NCI-H526 treated with DMSO at 0.1 percent for 48 hours (cell line): ENCODE measurements around the gene ACKR2.
"Not testable (repeated sequence)": the region's sequence is repeated elsewhere in the genome, so short reads cannot be mapped to it uniquely, and the experiment has no call there.

Experiments
- DNase-seq: peaks from one replicate; lab custom pipeline; 2025; lab: John Stamatoyannopoulos, UW

ACKR2 gene

DNA sequence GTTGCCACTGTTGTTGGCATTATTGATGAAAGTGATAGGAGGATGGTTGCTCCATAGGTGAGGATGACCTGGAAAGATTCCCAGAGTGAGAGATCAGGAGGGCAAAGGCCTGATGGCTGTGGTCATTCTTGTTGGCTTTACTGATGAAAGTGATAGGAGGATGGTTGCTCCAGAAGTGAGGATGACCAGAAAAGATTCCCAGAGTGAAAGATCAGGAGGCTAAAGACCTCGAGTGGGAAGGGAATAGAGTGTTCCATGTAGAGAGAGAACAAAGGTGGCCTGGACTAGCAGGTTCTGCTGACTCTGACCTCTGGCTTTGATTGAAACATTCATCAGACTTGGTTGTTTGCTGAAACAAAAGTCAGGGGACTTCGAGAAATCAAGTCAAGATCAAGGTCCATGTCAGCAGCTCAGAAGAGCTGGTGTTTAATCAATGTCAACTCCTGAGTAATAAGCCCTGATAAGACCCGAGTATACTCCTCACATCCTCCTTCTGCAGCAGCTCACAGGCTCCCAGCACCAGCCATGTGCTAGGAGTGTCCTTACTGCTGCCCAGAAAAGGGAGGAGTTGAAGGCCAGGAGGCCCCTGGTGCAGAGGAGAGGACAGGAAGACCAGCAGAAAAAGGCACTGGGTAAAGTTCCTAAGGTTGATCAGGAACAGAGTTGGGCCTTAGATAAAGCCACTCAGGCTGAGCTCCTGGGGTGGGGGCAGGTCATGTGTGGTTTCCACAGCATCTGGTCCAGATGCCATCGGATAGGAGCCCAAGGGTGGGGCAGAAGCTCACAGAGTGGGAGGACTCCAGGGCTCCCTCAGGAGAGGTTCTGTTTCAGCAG, 46.5 kb downstream of the ACKR2 start:
- DNase-seq: no peak

DNA sequence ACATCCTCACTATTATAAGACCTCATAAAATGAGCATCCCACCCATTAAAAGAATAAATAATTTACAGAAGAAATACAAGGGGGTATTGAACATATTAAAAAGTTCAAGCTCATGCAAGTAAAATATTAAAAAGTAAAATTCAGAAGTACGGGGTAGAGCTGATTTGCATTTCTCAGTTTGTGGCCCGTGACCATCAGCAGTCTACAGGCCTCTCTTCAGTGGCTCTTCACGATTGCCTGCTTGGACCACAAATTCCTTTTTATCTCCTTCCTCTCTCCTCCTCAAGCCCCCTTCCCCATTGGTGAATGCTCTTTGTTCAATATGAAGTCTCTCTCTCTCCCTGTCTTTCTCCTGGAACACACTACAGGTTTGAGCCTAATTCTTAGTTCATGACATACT, 47.3 kb downstream of the ACKR2 start:
- DNase-seq: no peak

- DNase-seq: no peak
Measured at GRCh38 chr3:42864321-42864950, 55.2 kb downstream of the ACKR2 start.

- no peak for DNase-seq
Measured at GRCh38 chr3:42865256-42865655, 56.0 kb downstream of the ACKR2 start.

DNA sequence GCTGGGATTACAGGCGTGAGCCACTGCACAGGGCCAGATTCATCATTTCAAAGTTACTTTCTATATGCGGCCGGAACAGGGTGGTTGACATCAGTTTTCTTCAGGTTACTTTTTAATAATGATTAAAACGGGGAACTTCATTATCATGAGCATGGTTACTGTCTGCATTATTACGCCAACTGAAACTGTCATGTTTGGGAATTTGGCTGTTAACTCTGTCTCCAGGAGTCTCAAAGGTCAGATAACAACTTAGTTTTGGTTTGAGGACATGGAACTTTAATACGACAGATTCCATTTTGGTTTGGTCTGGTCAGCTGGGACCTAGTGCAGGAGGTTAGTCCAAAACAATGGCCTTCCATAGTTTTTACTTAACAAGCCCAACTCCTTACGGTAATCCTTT, 57.9 kb downstream of the ACKR2 start:
- no peak for DNase-seq

GRCh38 chr3:42868841-42869240, 59.6 kb downstream of the ACKR2 start:
- no peak for DNase-seq

DNA sequence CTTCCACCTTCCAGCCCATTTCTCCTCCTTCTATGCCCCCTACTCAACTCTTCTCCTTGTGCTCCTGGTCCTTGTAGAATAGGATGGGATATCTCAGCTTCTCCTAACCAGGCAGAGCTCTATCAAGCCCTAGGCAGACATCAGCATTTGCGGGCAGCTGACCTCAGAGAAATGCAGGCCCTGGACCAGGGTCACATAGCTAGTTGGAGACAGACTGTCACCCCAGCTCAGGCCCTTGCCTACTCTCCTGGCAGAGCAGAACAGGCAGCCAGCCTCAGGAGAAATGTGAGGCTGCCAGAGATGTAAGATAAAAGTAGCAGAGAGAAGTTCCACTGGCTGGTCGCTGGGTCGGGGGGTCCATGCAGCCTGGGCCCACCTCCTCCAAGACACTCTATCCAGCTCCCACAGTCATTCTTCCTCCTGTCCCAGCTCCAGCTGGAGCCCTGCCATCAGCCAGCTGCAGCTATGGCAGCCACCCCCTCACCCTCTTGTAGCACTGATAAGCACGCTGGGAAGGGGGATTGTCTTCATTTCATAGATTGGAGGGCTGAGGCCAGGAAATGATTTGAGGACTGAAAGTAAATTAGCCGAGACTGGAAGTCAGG, 62.4 kb downstream of the ACKR2 start:
- DNase-seq: no peak

DNA sequence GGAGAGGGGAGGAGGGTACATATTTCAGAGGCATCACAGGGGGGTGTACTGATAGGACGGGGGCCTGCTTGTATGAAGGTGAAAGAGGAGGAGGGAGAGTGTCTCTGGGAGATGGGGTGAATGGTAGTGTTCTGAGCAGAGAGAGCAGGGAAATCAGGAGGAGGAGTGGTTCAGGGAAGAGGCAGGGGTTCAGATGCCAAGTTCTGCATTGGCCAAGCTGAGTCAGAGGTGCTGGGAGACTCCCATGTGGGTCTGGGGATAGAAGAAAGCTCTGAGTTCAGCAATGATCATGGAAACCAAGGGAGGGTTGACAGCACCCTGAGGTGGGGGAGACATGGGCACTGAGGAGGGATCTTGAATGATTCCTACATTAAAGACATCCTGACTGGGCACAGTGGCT, 63.5 kb downstream of the ACKR2 start:
- DNase-seq: no peak

GRCh38 chr3:42873221-42873982, 64.2 kb downstream of the ACKR2 start:
- DNase-seq: no peak

DNA sequence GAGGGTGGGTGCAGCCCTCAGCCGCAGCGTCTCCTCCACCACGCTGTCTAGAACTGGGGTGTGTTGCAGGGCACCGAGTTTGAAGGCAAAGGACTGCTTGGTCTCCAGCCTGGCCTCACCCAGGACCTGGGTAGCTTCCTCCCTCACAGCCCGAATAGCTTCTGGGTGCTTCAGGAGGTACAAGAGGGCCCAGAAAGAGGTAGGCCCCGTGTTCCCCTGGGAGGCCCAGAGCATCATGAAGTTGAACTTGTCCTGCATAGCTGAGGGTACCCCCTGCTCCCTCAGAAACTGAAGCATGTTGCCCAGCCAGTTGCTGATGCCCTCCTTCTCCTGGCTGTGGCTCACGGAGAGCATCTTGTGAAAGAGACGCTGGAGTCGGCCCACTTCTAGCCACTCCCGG, 65.5 kb downstream of the ACKR2 start:
- DNase-seq: no peak

- no peak for DNase-seq
Measured at GRCh38 chr3:42875325-42876151, 66.3 kb downstream of the ACKR2 start, which contains the start of gene CYP8B1. Gene CYP8B1, minus strand, starts transcription at chr3:42875879. Its CDS starts 63 bp downstream, at chr3:42875816.

DNA sequence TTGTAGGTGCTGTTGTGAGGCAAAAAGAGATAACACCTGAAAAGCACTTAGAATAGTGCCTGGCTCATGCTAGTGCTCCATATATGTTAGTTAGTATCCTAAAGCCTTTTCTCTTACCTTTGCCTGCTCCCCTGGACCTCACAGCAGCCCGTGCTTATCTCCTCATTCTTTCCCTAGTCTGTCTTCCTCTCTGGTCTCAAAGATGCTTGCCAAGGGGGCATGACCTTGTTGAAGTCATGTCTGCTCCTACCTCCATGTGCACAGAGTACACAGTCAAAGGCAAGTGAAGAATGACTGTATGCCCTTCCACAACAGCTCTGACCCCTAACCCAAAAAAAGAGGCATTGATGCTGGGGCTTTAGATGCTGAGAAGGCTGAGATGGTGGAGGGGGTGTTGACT, 67.2 kb downstream of the ACKR2 start:
- no peak for DNase-seq

DNA sequence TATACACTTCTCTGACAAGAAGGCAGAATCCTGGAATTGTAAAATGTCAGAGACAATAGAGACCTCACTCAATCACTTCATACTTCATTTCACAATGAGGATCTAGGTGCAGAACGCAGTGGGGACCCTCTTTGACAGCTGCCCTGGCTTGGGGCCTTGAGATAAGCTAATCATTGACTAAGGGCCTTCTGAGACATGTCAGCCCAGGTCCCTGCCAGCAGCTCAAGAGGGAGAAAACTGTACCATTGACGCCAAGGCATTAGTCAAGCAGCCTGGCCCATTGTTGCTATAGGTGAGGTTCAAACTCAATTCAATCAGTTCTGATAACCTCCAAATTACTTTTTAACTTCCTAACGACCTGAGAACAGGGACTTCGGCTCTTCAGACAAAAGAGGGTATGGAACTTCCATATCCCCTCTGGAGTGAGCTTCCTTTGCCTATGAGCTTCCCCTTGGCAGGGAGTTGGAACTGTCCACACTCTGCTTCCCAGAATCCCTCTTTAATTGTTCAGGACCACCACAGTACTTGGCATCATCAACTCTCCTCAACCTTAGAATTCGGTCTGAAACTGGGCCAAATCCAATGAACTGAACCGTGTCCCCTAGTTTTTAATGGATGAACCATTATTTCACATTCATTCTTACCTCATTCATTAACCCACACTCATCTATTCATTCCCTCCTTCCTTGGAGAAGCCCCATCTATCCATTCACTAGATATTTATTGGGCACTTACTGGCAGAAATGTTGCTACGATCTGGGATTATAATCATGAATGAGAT, 67.9 kb downstream of the ACKR2 start:
- DNase-seq: no peak

GRCh38 chr3:42877881-42878280, 68.6 kb downstream of the ACKR2 start:
- DNase-seq: no peak

DNA sequence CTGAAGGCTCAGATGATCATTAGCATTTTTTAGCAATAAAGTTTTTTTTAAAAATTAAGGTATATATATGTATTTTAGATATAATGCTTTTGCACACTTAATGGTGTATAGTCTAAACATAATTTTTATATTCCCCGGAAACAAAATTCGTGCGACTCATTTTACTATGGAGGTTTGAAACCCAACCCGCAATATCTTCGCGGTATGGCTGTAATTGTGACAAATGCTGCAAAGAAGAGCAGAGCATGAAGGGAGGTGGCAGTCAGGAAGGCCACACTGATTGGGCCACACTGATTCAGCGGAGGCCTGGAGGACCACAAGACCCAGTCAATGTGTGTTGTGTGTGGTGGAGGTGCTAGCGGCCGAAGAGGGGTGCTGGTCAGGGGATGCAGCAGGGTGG, 70.9 kb downstream of the ACKR2 start:
- DNase-seq: no peak

DNA sequence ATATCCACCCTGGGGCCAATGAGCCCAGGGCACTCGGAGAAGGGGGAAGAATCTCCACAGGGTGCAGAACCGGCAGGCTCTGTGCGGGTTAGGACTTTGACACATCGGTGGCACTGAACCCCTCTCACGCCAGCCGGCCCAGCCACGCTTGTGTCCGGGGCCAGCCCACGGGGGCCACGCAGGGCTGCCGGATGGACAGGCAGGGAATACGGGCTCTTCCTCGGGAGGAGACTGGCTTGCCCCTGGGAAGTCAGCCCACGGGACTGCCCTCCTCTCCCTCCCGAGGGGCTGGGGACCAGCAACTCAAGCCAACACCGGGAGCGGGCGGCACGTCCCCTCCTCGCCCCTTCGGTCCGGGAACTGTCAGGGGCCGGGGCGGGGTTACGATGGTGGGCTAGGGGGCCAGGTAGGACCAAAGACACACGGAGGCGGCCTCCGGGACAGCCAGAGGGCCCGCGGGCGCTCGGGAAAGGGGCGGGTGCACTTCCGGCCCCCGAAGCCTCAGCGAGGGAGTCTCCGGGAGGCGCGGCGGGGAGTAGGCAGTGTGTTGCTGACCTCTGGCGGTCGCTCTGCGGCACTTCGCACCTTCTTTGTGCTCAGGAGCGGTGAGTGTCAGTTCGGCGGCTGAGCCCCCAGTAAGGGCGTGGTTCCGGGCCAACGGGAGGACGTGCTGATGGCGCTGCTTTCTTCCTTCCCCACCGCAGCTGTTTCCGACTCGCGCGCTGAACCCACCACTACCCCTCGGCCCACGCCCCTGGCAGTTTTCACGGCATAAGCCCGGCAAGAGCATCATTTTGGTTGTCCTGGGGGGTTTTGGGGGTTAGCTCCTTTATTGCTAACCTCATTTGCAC, 71.6 kb downstream of the ACKR2 start:
- DNase-seq: peak; percentile 81

GRCh38 chr3:42883251-42883930, 74.1 kb downstream of the ACKR2 start:
- not testable (repeated sequence) for DNase-seq

GRCh38 chr3:42884324-42884723, 75.1 kb downstream of the ACKR2 start:
- DNase-seq: no peak

- no peak for DNase-seq
Measured at GRCh38 chr3:42886294-42886822, 77.1 kb downstream of the ACKR2 start.
